Measurements from ENCODE around the gene TYROBP.
"Not testable (repeated sequence)": the region's sequence is repeated elsewhere in the genome, so short reads cannot be mapped to it uniquely, and the experiment has no call there.

Gene TYROBP

GRCh38 chr19:35908010-35908441, at the start of gene TYROBP:
Gene TYROBP (minus strand): TSS chr19:35908295. CDS start chr19:35908228, 67 bp downstream.
- no peak for DNase-seq

- DNase-seq, result not testable (repeated sequence)
Observed at GRCh38 chr19:35957411-35957810, 49.3 kb upstream of the TYROBP start.

GRCh38 chr19:35955881-35956634, 48.0 kb upstream of the TYROBP start:
- DNase-seq, result no peak

GRCh38 chr19:35949131-35949530, 41.0 kb upstream of the TYROBP start:
- DNase-seq, result no peak

- no peak for DNase-seq
Observed at GRCh38 chr19:35946203-35946602, 38.1 kb upstream of the TYROBP start.

- no peak for DNase-seq
Observed at GRCh38 chr19:35945121-35945790, 37.2 kb upstream of the TYROBP start.

- DNase-seq, result no peak
Observed at GRCh38 chr19:35944556-35944955, 36.5 kb upstream of the TYROBP start.

GRCh38 chr19:35943321-35944301, 35.5 kb upstream of the TYROBP start:
- no peak for DNase-seq

GRCh38 chr19:35942235-35942634, 34.1 kb upstream of the TYROBP start:
- DNase-seq, result no peak

- no peak for DNase-seq
Observed at GRCh38 chr19:35940839-35941238, 32.7 kb upstream of the TYROBP start.

GRCh38 chr19:35940078-35940775, 32.1 kb upstream of the TYROBP start:
- DNase-seq, result no peak

- no peak for DNase-seq
Observed at GRCh38 chr19:35939307-35940077, 31.4 kb upstream of the TYROBP start.

- DNase-seq, result no peak
Observed at GRCh38 chr19:35938282-35939224, 30.5 kb upstream of the TYROBP start.

- no peak for DNase-seq
Observed at GRCh38 chr19:35937345-35938281, 29.5 kb upstream of the TYROBP start.

- DNase-seq, result no peak
Observed at GRCh38 chr19:35936738-35937268, 28.7 kb upstream of the TYROBP start.

- no peak for DNase-seq
Observed at GRCh38 chr19:35935911-35936737, 28.0 kb upstream of the TYROBP start, which contains the start of gene LRFN3. Gene LRFN3 (plus strand): TSS chr19:35936374. CDS start chr19:35939426, 3,052 bp downstream.

GRCh38 chr19:35932291-35932936, 24.3 kb upstream of the TYROBP start:
- DNase-seq, result no peak

- DNase-seq, result no peak
Observed at GRCh38 chr19:35931874-35932202, 23.7 kb upstream of the TYROBP start.

Data from NCI-H2029 treated with DMSO at 0.1 percent for 48 hours (cell line).